ENCODE results near the gene CDH5. TPM values are rescaled to one million over a fixed set of nuclear protein-coding genes. Genes with fewer than 3 reads are reported as not detected.

CDH5 gene
- total RNA-seq, 1 donor from 2014 or later: 12.5 TPM

DNA sequence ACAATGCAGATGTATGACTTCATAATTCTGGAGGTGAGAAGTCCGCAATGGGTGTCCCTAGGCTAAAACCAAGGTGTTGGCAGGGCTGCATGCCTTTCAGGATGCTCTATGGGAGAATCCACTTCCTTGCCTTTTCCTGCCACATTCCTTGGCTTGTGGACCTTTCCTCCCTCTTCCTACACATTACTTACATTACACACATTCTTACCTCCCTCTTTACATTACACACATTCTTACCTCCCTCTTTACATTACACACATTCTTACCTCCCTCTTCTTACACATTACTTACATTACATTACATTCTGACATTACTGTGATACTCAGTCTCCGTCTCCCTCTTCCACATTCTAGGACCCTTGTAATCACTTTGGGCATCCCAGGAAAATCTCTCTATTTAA is 14.2 kb upstream of the CDH5 start:
- DNase-seq (ENCODE audit: low spot score): no peak

DNA sequence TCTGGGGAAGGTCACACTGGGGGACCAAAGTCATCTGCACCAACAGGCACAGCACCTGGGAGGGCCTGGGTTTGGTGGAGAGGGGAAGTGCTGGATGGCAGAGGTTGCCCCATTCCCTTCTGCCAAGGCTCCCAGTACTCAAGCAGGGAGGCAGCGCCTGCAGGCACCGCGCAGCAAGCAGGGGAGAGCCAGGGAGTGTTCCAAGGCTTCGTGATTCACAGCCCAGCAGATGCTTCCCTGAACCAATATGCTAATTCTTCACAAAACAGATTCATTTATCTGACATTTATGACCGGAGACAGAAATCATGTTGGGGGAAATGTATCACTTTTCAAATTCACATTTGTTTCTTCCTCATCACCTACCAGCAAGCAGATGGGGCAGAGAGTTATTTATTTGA is 13.4 kb upstream of the CDH5 start:
- no peak for DNase-seq (ENCODE audit: low spot score)

DNA sequence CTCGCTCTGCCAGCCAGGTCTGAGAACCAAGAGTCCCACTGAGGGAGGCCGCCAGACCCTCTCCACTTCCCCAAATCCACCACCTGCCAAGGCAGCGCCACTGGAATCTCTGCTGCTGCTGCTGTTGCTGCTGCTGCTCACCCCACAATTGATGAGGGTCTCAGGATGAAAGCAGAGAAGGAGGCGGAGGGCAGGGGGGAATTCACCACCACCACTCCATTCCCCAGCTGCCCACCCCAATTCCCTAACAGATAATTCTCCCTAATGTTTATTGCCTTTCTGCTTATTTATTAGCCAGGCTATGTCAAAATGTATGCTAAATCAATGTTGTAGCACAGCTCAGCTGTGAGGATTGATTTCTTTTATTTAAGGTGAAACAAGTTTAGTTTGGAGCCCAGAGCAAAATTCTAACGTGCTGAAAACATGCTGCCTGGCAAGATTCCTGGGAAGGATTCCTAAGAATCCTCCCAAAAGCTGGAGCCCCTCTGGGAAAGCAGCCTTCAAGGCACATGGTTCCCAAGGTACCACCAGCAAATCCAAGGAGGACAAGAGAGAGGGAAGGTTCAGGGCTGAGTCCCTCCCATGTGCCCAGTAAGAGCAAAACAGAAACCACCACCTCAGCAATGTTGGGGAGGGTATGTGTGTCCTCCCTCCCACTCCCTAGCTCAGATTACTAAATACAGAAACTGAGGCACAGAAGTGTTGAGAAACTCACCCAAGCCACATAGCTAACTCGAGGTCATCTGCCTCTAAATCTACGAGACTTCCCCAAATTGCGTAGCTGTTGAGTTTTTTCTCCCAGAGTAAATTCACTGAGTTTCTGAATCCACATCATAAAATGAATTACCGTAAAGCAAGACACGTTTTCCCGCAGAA is 12.2 kb upstream of the CDH5 start:
- DNase-seq (ENCODE audit: low spot score): peak; percentile 46

DNA sequence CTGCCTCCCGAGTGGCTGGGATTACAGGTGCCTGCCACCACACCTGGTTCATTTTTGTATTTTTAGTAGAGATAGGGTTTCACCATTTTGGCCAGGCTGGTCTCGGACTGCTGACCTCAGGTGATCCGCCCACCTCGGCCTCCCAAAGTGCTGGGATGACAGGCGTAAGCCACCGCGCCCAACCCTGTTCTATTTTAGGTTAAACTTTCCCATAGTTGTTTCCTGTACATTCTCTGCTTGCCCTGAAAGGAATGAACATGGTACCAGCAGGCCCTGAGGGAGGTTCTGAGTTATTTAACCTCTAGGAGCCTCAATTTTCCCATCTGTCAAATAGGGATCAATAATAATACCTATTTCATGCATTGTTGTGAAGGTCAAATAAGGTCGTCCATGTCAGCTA is 11.0 kb upstream of the CDH5 start:
- no peak for DNase-seq (ENCODE audit: low spot score)

DNA sequence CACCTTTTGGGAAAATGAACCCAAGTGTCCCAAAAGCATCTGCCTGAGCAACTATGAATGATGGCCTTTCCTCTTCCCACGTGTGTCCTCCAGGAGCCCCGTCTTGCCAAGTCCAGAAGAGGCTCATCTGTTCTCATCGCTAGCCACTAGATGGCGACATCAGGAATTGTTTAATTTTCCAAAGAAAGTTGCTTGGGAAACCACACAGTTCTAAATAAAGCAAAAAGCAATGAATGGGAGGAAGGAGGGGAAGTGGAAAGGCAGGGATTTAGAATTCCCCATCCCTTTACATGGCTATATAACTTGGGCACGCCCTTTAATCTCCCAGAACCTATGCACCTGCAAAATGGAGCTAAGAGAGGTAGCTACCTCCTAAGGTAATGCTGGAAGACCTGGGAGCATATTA is 9.0 kb upstream of the CDH5 start:
- DNase-seq (ENCODE audit: low spot score): peak; percentile 90

DNA sequence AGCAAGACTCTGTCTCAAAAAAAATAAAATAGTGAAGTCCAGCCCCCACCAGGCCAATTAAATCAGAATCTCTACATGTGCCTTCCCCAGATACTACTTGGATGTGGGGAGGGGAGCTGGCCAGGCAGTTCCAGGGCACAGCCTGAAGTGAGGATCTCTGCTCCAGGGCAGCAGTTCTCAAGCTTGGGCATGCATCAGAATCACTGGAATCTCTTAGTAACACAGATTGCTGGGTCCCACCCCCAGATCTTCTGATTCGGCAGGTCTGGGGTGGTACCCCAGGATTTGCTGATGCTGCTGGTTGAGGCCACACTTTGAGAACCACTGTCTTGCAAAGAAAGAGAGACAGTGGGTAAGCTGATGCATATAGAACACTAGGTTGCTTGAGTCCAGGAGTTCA is 8.3 kb upstream of the CDH5 start:
- DNase-seq (ENCODE audit: low spot score): no peak

DNA sequence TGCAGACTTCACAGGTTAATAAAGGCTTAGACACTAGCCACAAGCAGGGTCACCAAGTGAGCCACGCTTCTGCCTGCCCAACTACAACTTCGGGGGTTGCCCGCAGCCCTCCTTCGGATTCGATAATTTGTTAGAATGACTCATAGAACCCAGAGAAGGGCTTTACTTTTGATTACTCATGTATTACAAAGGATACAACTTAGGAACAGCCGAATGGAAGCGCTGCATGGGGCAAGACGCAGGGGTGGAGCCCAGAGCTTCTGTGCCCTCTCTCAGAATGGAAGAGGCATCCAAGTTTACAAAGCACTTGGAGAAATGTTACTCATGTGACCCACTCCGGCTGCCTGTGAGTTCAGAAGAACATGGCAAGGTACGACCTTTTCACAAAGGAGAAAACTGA is 7.5 kb upstream of the CDH5 start:
- no peak for DNase-seq (ENCODE audit: low spot score)

DNA sequence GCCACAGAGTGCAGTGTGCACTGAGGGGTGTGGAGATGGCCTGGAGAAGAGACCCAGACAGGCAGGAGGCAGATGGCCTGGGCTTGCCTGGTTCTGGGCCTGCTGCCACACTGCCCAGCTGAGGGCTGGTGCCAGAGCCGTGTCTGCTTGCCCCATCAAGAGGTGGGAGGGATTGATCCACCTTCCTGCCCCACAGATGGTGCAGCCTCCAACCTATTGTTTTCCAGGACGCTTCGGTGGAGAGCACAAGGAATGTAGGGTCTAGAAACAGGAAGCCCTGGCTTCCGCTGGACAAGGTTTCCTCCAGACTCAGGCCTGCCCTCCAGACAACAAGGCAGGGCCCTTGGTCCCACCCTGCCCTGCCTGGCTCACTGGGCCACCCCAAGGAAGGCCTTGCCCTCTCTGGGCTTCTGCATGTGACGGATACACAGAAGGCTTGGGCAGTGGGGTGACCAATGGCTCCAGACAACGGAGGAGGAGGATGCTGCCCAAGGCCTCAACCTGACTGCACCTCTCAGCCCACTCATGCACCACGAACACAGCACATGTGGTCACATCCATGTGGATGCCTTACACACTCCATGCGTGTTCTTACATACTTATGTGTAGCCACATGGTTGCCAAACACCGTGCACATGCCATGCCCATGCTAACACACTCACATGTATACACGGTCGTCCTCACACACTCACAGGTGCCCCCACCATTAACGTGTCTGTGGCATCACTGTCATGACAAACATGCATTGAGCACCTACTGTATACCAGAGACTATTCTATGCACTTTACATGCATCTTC is 6.5 kb upstream of the CDH5 start:
- peak; percentile 27 for DNase-seq (ENCODE audit: low spot score)

DNA sequence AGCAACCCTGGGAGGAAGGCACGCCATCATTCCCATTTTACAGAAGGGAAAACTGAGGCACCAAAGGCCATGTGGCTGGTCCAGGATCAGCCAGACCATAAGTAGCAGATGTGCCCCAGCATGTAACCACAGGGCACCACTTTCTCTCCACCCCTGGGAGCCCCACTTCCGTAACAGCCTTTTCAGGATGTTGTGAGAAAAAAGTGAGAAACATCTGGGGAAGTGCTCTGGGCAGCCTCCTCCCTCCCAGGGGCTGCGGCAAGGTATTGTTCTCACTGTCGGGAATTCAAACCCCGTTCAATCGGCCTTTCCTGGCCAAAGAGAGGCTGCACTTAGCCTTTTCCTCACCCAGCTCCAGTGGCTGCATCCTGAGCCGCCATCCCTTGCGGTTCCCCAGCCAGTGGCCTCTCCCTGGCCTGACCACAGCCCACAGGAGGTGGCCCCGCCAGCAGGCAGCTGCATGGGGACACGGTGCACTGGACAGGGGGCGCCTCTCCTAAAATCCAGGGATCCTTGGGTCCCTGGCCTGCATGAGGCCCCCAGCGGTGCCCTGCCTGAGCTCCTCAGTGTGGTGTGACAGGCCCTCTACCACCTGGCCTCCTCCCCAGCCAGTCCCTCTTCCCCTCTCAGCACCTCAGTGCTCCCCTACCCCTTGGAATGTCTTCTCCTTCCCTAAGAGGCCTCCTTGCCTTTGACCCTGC is 5.7 kb upstream of the CDH5 start:
- no peak for DNase-seq (ENCODE audit: low spot score)

DNA sequence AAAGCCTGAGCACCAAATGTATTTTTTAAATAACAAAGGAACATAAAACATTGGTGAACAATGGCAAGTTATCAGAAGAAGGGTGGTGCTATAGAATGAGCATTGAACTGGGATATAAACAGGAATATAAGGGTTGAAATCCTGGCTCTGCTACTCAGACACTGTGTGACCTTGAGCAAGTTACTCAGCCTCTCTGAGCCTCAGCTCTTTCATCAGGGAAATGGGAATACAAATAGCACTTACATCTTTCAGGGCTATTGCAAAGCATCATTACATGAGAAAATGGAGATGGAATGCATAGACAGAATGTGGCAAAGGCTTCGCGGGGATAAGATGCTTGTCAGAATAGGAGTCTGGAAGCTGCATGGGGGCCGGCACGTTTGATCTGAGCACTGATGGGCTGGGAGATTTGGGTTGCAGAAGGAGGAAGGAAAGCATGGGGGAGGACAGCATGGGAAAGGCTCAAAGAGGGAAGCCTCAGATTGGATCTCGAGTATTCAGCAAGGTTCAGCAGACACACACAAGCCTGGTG is 4.8 kb upstream of the CDH5 start:
- no peak for DNase-seq (ENCODE audit: low spot score)

DNA sequence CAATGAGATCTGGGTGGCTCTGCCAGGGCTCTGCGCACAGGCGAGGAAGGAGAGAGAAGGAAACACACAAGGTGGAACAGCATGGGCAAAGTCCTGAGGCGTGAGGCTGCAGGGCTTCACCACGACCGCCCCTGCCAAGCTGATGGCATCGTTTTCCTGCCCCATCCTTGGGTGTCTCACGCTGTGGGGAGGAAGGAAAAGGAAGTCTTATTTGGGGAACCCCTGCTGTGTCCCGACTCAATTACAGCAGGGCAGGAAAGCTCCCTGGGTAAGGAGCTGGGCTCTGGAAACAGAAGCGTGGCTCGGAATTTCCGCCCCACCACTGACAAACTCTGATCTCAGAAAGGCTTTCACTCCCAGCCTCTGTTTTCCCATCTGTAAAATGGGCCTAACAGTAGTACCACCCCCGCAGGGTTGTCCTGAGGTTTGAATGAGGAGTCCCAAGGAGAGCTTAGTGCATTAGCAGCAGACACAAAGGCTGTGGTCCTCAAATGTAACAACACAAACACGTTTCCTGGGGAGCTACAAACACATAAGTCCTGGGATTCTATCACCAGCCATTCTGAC is 3.2 kb upstream of the CDH5 start:
- DNase-seq (ENCODE audit: low spot score): no peak

DNA sequence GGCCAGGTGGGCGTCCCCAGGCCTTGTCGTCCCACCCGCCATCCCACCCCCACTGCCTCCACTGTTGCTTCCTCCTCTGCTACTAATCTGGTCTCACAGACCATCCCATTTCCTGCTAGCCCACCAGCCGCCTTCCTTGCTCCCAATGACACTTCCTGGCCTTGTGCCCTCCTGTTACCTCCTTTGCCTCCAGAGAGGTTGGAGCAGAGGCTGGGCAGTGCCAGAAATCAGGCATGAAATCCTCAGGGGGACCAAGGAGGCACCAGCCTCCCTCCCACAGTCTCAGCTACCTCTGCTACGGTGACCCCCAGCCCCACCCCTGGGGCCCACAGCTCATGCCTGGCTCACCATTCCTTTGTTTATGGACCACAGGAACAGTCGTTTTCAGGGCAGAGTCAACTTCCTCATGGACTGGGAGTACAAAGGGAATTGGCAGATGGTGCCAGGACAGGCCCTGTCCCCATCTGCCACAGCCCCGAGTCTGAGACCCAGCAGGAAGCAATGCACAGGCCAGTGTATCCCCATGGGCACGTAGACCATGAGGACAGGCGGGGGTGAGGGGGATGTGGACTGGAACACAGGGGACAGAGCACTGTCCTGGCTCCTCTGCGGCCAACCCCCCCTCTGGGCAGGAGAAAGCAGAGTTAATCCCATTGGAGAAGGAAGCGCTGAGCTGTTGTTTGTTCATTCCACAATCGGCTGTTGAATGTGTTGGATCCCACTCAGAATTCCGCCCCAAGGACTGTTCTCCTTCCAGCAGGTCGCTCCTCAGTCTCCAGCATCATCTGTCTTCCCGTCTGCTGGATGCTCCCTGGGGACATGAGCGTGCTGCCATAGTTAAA is 2.2 kb upstream of the CDH5 start:
- DNase-seq (ENCODE audit: low spot score): no peak

DNA sequence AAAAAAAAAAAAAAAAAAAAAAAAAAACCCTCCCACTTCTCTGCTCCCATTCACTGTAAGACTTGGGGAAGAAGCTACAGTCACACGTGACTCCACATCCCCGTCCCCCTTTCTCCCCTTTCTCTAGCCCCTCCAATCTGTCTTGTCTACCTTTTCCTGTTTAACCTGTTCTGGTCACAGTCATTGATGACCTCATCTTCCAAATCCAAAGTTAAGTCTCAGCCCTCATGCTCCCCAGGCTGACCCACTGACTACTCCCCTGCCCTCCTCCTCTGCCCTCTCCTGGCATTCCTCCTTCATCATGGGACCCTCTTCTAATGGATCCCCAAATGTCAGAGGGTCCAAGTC is 1.6 kb upstream of the CDH5 start:
- no peak for DNase-seq (ENCODE audit: low spot score)

DNA sequence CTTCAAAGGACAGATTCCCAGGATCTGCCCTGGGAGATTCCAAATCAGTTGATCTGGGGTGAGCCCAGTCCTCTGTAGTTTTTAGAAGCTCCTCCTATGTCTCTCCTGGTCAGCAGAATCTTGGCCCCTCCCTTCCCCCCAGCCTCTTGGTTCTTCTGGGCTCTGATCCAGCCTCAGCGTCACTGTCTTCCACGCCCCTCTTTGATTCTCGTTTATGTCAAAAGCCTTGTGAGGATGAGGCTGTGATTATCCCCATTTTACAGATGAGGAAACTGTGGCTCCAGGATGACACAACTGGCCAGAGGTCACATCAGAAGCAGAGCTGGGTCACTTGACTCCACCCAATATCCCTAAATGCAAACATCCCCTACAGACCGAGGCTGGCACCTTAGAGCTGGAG is 840 bp upstream of the CDH5 start:
- peak; percentile 43 for DNase-seq (ENCODE audit: low spot score)

DNA sequence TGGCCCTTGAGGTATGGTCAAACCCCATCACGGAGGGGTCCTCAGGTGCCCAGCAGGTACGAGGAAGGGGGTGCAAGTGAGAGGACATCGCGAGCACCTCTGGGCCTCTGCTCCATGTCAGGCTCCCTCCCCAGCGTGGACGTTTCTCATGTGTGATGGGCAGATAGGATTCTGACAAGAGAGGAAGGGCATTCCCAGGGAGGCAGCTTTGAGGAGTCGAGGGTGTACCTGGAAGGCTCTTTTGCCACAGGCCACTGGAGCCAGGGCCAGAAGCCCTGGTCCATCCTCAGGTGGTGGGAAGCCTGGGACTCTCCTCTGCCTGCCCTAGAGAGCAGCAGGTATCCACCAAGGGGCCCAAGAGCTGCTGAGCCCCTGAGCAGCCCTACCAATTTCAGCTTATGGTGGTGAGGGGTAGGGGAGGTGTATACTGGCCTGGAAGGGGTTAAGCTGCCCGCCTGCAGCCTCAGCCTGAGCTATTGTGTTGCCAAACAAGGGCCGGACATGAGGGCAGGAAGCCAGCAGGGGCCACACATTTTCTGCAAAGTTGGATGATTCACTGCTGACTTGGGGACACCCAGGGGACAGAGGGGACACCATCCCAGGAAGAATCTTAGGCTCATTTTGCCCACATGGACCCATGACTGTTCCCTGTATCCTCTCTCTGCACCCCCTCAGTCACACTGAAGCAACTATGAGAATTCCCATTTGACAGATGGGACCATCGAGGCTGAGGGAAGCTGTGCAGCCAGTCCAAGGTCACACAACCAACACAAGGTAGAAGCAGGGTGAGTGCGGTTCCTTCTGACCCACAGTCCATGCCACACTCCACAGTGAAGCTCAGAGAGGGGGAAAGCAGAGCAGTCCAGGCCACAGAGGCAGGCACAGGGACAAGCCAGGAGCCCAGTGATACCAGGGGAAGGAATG is 1.7 kb downstream of the CDH5 start:
- DNase-seq (ENCODE audit: low spot score): no peak

DNA sequence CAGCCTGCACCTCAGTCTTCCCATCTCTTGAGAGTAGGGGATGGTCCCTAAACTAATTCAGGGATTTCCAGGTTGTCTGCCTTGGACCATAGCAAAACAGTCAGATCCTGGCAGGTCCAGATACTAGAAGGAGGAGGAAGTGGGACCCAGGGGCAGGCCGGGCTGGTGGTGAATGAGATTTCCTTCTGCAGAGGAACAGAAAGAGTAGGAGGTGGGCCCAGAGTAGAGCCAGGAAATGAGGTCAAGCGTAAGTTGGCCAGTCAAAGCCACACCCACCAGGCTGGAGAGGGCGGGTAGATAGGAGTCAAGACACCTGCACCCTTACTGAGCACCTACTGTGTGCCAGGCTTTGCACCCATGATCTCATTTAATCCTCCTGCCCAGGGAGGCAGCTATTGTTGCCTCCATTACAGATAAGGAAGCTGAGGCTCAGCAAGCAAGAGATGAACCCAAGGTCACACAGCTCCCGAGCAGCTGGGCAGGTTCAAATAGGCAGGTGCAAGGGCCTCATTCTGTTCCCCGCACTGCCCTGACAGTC is 2.6 kb downstream of the CDH5 start:
- DNase-seq (ENCODE audit: low spot score): peak; percentile 26

DNA sequence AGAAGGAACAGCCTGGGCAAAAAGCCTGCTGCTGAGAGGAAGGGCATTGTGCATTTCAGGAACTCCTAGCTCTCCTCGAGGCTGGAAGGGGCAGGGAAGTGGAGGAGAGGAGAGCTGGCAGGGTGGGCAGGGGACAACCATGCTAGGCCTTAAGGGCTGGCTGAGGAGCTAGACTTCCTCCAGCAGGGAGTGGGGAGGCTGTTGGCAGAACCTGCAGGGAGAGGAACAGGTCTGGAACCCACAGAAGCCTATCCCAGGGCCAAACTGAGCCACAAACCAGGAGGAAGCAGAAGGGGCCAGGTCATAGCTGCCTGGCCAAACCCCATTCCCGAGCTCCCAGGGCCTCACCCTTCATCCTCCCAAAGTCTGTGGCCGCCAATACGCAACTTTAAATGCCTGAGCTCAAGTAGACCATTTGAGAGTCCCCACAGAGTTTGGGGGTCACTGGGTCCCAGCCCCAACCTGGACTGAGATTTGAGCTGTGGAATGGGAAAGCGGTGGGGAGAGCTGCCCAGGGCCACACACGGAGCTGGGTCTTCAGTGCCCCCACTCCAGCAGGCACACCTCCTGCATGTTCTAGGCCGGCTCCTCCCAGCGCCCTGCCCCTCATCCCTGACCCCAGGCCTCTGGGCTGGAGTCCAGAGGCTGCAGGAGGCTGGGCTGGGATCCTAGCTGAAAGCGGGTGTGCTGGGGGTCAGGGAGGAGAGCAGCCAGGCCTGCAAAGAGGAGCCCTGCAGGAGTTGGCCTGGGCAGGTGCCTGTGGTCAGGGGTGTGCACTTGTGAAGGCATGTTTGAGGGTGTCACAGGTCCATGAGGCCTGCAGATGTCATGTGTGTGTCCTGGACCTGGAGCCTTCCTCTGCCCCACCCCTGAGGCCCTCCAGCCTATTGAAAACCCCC is 4.5 kb downstream of the CDH5 start:
- DNase-seq (ENCODE audit: low spot score): no peak

DNA sequence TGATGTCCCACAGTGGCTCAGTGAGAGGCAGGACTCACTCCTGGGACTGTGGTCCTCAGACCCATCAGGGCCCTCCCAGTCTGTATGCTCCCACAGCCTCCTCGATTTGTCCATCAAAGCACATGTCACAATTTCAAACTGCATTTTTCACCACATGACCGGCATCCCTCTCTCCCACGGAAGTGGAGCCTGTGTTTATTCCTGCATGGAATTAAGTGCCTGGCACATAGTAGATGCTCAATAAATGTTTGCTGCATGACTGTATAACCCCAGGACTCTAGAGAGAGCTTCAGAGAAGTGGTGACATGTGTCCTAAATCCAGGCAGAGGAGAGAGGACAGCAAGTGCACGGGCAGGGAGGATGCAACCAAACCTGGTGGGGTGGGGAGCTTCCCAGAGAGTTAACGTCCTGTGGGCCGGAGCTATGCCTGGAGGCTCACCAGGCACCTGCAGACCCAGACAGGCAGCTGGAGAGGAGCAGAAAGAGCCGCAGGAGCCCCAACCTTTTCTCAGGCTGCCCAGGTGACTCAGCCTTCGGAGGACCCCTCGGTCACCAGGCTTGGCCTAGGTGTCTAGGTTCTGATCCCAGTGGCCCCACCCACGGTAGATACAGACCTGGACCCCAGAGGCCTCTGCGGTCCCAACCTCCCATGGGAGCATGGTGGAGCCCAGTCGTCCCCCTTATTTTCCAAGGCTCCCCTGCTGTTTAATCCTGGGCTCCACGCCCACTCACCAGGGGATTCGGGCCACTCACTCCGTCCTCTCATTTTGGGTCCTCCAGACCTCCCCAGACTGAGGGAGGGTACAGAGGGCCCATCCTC is 5.8 kb downstream of the CDH5 start:
- no peak for DNase-seq (ENCODE audit: low spot score)
